ENCODE measurements around the gene DPEP2.

- TF ChIP-seq CTCF (IDR thresholded peaks at IDR 0.05) = no peak
- no peak for TF ChIP-seq POLR2A (IDR thresholded peaks at IDR 0.05)
- TF ChIP-seq EP300 (IDR thresholded peaks at IDR 0.05) = no peak
- no peak for TF ChIP-seq POLR2AphosphoS5 (IDR thresholded peaks at IDR 0.05)
Measured at GRCh38 chr16:67946128-67946569, 53.1 kb downstream of the DPEP2 start.

All from stomach (tissue), 4 donors.